ENCODE measurements around the gene ITSN1. TPM values are rescaled to one million over a fixed set of nuclear protein-coding genes. Genes with fewer than 3 reads are reported as not detected.
A peak's percentile ranks its signal among the peaks of the same experiment; 100 is the strongest.

Gene ITSN1
- total RNA-seq, 4 donors from 2014 or later, result 33.0 to 50.5 (median 45.9) TPM

DNA sequence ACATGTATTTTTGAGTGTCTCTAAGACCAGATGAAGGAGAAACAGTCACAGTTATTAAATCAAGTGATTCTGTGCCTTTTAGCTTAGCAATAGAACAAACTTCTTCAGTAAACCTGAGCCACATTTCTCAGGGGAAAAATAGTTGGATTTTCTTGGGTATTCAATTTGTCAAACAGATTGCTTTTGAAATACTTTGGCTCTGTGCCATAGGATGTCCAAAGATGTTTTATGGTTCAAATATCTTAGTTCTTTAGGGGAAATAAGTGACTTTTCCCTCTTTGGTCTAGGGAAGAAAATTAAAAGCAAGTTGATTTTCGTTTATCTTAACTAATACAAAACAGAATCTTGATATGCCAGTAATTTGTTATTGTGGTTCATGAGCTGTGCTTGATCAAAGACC lies 147.4 kb downstream of the ITSN1 start:
- Histone ChIP-seq H3K4me3 (no peak overlapping the region), H3K9me3 (no peaks in the 10 kb centered on the region), H3K36me3 (peaks cover 0 to 38% of the 10 kb centered on the region in 2 donors), H3K27ac (no peak overlapping the region), H3K27me3 (no peaks in the 10 kb centered on the region), H3K4me1 (peaks cover 0 to 4% (median 0%) of the 10 kb centered on the region in 3 donors)
- TF ChIP-seq POLR2A (IDR thresholded peaks at IDR 0.05), result no peak
- no peak for ATAC-seq
- 43 to 73% methylated on average over 1 of the region's 1 CpG for WGBS, 2 donors (ENCODE audit: low coverage in 1 of 2)

DNA sequence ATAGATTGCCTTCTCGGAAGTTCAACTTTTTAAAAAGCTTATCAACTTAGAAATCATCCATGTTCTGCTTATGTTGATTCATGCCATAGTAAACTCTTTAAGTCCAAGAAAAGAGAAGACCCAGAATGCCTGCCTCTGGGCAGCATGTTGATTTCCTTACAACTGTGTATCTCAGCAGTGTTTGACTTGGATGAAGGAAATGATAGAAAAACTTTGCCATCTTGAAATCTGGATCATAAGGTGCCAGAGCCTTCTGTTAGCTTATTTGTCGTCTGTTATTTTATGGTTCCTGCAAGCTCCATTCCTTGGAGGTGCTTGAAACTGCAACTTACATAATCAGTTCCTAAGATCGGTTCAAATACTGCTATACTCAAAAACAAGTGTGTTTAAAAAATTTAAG lies 148.8 kb downstream of the ITSN1 start:
- ATAC-seq, result no peak
- H3K27ac ChIP-seq, result no peak overlapping the region
- peaks cover 0 to 4% (median 0%) of the 10 kb centered on the region in 3 donors for H3K4me1 ChIP-seq
- H3K27me3 ChIP-seq, result no peaks in the 10 kb centered on the region
- peaks cover 0 to 46% of the 10 kb centered on the region in 2 donors for H3K36me3 ChIP-seq
- no peaks in the 10 kb centered on the region for H3K9me3 ChIP-seq
- TF ChIP-seq POLR2AphosphoS5 (IDR thresholded peaks at IDR 0.05) (no peak), POLR2A (IDR thresholded peaks at IDR 0.05) (no peak), EP300 (IDR thresholded peaks at IDR 0.05) (no peak)
- TF ChIP-seq, protein P1, sequence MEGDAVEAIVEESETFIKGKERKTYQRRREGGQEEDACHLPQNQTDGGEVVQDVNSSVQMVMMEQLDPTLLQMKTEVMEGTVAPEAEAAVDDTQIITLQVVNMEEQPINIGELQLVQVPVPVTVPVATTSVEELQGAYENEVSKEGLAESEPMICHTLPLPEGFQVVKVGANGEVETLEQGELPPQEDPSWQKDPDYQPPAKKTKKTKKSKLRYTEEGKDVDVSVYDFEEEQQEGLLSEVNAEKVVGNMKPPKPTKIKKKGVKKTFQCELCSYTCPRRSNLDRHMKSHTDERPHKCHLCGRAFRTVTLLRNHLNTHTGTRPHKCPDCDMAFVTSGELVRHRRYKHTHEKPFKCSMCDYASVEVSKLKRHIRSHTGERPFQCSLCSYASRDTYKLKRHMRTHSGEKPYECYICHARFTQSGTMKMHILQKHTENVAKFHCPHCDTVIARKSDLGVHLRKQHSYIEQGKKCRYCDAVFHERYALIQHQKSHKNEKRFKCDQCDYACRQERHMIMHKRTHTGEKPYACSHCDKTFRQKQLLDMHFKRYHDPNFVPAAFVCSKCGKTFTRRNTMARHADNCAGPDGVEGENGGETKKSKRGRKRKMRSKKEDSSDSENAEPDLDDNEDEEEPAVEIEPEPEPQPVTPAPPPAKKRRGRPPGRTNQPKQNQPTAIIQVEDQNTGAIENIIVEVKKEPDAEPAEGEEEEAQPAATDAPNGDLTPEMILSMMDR (IDR thresholded peaks at IDR 0.05), result no peak
- 86 to 95% methylated on average over 3 of the region's 3 CpGs for WGBS, 2 donors (ENCODE audit: low coverage in 1 of 2)
- no peak overlapping the region for H3K4me3 ChIP-seq

DNA sequence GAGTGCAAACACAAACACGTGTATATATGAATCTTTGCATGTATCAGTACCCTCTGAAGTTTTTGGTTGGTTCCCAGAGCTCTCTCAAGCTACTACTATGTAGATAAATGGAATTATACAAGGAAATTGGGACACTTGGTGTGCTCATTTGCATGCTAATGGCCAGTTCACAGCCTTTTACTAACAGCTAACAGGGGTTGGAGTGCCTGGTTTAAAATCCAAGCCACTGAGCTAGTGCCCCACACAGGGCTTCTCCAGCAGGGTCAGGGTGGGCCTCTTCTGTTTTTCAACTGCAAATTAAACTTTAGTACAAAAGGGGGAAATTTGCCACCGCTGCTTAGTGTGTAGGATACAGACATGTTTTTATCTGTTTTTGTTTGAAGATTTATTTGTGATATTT lies 152.3 kb downstream of the ITSN1 start:
- Histone ChIP-seq H3K27me3 (no peaks in the 10 kb centered on the region), H3K9me3 (no peaks in the 10 kb centered on the region), H3K4me3 (no peak overlapping the region), H3K4me1 (peaks cover 0 to under 1% (median 0%) of the 10 kb centered on the region in 3 donors), H3K36me3 (peaks cover 2 to 49% of the 10 kb centered on the region in 2 donors), H3K27ac (no peak overlapping the region)
- 50 to 56% methylated on average over 2 of the region's 2 CpGs for WGBS, 2 donors (ENCODE audit: low coverage in 1 of 2)
- ATAC-seq, result no peak
- TF ChIP-seq POLR2A (IDR thresholded peaks at IDR 0.05) (no peak), POLR2AphosphoS5 (IDR thresholded peaks at IDR 0.05) (no peak), EP300 (IDR thresholded peaks at IDR 0.05) (no peak)
- TF ChIP-seq, protein P1 (IDR thresholded peaks at IDR 0.05), result no peak

DNA sequence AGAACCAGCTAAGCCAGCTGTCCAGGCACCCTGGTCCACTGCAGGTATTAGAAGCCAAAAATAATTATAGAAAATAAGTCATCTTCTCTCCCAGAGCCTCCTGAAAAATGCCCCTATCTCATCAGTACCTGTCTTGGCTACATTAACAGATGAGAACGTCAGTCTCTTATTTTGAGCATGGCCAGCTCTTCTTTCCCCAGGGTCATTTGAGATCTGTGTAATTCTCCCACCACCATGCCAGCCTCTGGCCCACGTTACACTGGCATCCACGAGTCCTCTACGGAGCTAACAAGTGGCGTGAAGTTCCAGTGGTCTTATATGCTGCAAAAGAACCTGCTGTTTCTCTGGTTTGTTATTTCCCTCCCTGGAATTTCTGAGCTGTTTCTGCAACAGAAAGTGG lies 155.3 kb downstream of the ITSN1 start:
- H3K27ac ChIP-seq, result no peak overlapping the region

DNA sequence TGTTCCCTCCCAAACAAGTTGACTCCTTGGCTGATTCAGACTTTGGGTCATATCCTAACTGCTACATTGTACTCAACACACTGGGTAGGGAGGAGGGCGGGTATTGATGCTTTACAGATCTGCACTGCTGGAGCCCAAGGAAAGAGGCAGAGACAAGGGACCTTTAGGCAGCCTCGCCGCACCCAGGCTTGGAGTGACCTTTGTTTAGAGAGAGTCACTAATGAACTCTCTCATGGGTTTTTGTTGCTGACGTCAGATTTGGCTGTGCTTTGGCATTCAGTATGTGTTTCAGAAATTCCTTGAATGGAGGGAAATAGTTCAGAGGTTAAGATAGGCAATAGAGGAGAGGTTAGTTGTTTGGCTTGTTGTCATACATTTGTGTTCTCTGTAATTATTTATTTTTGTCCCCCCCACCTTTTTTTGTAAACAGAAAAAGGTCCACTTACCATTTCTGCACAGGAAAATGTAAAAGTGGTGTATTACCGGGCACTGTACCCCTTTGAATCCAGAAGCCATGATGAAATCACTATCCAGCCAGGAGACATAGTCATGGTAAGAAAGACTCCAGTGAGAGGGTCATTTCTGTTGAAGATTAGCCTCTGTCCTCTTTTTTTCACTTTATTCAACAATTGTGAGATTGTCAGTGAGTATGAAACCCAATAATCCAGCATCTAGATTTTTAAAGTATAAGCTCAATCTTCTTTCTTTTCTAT lies 157.2 kb downstream of the ITSN1 start:
- Histone ChIP-seq H3K4me3 (no peak overlapping the region), H3K9me3 (no peaks in the 10 kb centered on the region), H3K27me3 (no peaks in the 10 kb centered on the region), H3K36me3 (peaks cover 2 to 39% of the 10 kb centered on the region in 2 donors), H3K27ac (peak overlapping the region in 2 of 4 donors; percentile 6 to 26), H3K4me1 (peaks cover 0 to 23% (median 3%) of the 10 kb centered on the region in 3 donors)
- TF ChIP-seq POLR2A (IDR thresholded peaks at IDR 0.05) (no peak), POLR2AphosphoS5 (IDR thresholded peaks at IDR 0.05) (no peak), EP300 (IDR thresholded peaks at IDR 0.05) (no peak)
- TF ChIP-seq, protein P1 (IDR thresholded peaks at IDR 0.05), result no peak
- WGBS, 2 donors (ENCODE audit: low coverage in 1 of 2), result 60 to 67% methylated on average over 2 to 5 of the region's 5 CpGs
- peak; percentile 70 for ATAC-seq

More for the DNA sequence above, 155.3 kb downstream of the ITSN1 start:
- ATAC-seq, result no peak
- TF ChIP-seq POLR2A (IDR thresholded peaks at IDR 0.05) (no peak), POLR2AphosphoS5 (IDR thresholded peaks at IDR 0.05) (no peak), EP300 (IDR thresholded peaks at IDR 0.05) (no peak)
- TF ChIP-seq, protein P1 (IDR thresholded peaks at IDR 0.05), result no peak
- Histone ChIP-seq H3K4me1 (peaks cover 0 to 15% (median 3%) of the 10 kb centered on the region in 3 donors), H3K4me3 (no peak overlapping the region), H3K36me3 (peaks cover 2 to 49% of the 10 kb centered on the region in 2 donors), H3K27me3 (no peaks in the 10 kb centered on the region), H3K9me3 (no peaks in the 10 kb centered on the region)
- WGBS, 2 donors (ENCODE audit: low coverage in 1 of 2), result 85 to 90% methylated on average over 2 to 5 of the region's 5 CpGs
